DOHH2 (cell line): ENCODE results near the gene CD34.

Experiments
- H3F3A ChIP-seq: fragments of 200-600 bp; sonication (generic), shearing (Covaris generic); 2 replicates; pipeline ENCODE4 v1.6.0; 2016; ENCODE audit warnings: antibody characterized with exemption, mild to moderate bottlenecking; ENCODE audit not compliant: control insufficient read depth, insufficient read depth
- H3K27ac ChIP-seq: fragments of 200-600 bp; sonication (generic); 2 replicates; pipeline ENCODE4 v1.5.1; 2014; ENCODE audit warnings: low read depth, mild to moderate bottlenecking, low read length, moderate library complexity
- H3K27me3 ChIP-seq: fragments of 200-600 bp; sonication (generic); 2 replicates; pipeline ENCODE4 v1.6.1; 2014; ENCODE audit warnings: mild to moderate bottlenecking, low read length, mixed read lengths; ENCODE audit not compliant: control insufficient read depth
- H3K36me3 ChIP-seq: fragments of 200-600 bp; sonication (generic); 2 replicates; pipeline ENCODE4 v1.6.1; 2014; ENCODE audit warnings: mild to moderate bottlenecking, low read length, moderate library complexity, mixed read lengths; ENCODE audit not compliant: control insufficient read depth
- H3K4me1 ChIP-seq: fragments of 200-600 bp; sonication (generic); 2 replicates; pipeline ENCODE4 v1.6.1; 2014; ENCODE audit warnings: mild to moderate bottlenecking, low read length, mixed read lengths; ENCODE audit not compliant: control insufficient read depth
- H3K4me2 ChIP-seq: fragments of 200-600 bp; sonication (generic); 2 replicates; pipeline ENCODE4 v1.6.0; 2014; ENCODE audit warnings: mild to moderate bottlenecking, low read length, moderate library complexity
- H3K4me3 ChIP-seq: fragments of 200-600 bp; sonication (generic); 2 replicates; pipeline ENCODE4 v1.5.1; 2014; ENCODE audit warnings: mild to moderate bottlenecking, low read length, mixed read lengths
- H3K79me2 ChIP-seq: fragments of 200-600 bp; sonication (generic); 2 replicates; pipeline ENCODE4 v1.6.1; 2014; ENCODE audit warnings: mild to moderate bottlenecking, low read length, mixed read lengths; ENCODE audit not compliant: control insufficient read depth
- H3K9me2 ChIP-seq: fragments of 200-600 bp; sonication (generic); replicated peaks from 2 replicates; pipeline ENCODE4 v1.6.1; 2014; ENCODE audit warnings: mild to moderate bottlenecking, low read length, mixed read lengths; ENCODE audit not compliant: control insufficient read depth
- H3K9me3 ChIP-seq: fragments of 200-600 bp; sonication (generic); 2 replicates; pipeline ENCODE4 v1.6.1; 2014; ENCODE audit warnings: antibody characterized with exemption, low read length, mixed read lengths; ENCODE audit not compliant: control insufficient read depth, insufficient read depth
- H4K20me1 ChIP-seq: fragments of 200-600 bp; sonication (generic); 2 replicates; pipeline ENCODE4 v1.6.0; 2014; ENCODE audit warnings: low read depth, mild to moderate bottlenecking, antibody characterized with exemption, low read length, moderate library complexity; ENCODE audit not compliant: control insufficient read depth, insufficient read depth
- EZH2phosphoT487 ChIP-seq: fragments of 200-600 bp; sonication (generic); IDR thresholded peaks from 2 replicates; pipeline ENCODE4 v1.6.1; 2017; ENCODE audit warnings: borderline replicate concordance, mild to moderate bottlenecking, antibody characterized with exemption, low read length, moderate library complexity, mixed read lengths
- TF ChIP-seq, protein P1 (sequence below): fragments of 200-600 bp; sonication (generic); IDR thresholded peaks from one replicate; pipeline ENCODE4 v1.5.1; 2014; ENCODE audit warnings: antibody characterized with exemption, mild to moderate bottlenecking, low read depth, low read length; ENCODE audit not compliant: poor library complexity, severe bottlenecking

Gene CD34

DNA sequence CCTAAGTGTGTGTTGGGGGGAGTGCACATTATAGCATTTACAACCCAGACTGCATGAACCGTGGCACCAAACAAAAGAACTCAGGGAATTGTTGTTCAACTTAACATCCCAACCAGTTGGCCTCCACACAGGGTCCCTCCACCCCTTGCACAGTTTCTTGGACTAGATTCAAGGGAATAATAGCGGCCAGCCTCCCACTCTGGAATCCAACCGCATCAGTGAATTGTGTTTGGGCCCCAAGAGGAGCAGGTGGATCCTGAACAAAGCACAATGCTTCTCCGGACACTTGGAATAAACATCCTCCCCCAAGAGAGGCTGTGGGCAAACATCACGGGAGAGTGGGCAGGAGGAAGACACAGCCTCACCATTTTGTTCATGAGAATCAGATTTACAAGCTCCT, 18.2 kb downstream of the CD34 start:
- no peaks in the 10 kb centered on the region for H3K79me2 ChIP-seq
- no peaks in the 10 kb centered on the region for H3K9me3 ChIP-seq
- TF ChIP-seq, protein P1, sequence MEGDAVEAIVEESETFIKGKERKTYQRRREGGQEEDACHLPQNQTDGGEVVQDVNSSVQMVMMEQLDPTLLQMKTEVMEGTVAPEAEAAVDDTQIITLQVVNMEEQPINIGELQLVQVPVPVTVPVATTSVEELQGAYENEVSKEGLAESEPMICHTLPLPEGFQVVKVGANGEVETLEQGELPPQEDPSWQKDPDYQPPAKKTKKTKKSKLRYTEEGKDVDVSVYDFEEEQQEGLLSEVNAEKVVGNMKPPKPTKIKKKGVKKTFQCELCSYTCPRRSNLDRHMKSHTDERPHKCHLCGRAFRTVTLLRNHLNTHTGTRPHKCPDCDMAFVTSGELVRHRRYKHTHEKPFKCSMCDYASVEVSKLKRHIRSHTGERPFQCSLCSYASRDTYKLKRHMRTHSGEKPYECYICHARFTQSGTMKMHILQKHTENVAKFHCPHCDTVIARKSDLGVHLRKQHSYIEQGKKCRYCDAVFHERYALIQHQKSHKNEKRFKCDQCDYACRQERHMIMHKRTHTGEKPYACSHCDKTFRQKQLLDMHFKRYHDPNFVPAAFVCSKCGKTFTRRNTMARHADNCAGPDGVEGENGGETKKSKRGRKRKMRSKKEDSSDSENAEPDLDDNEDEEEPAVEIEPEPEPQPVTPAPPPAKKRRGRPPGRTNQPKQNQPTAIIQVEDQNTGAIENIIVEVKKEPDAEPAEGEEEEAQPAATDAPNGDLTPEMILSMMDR, result no peak
- no peak for TF ChIP-seq EZH2phosphoT487
- H3K4me1 ChIP-seq, result peaks cover 8% of the 10 kb centered on the region
- no peaks in the 10 kb centered on the region for H4K20me1 ChIP-seq
- H3F3A ChIP-seq, result no peaks in the 10 kb centered on the region
- 0 out of 2 replicates have a peak, but pooled peaks cover 10% of the 10 kb centered on the region for H3K27me3 ChIP-seq
- no peak overlapping the region for H3K27ac ChIP-seq
- no peak overlapping the region for H3K4me3 ChIP-seq
- no peak overlapping the region for H3K4me2 ChIP-seq
- H3K36me3 ChIP-seq, result no peaks in the 10 kb centered on the region
- no peaks in the 10 kb centered on the region for H3K9me2 ChIP-seq

DNA sequence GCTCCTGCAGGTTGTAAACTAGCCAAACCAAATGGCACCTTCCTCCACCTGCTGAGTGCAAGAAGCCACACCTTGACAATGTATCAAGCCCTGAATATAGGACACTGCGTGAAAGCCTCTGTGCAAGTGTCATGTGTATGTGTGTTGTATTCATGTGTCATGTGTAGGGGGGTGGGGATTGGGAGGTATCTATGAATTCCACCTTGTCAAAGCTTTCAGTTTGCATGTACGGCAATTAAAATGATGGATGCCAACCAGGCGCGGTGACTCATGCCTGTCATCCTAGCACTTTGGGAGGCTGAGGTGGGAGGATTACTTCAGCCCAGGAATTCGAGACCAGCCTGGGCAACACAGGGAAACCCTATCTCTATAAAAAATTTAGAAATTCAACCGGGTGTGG, 19.8 kb downstream of the CD34 start:
- no peaks in the 10 kb centered on the region for H4K20me1 ChIP-seq
- no peak overlapping the region for H3K4me2 ChIP-seq
- no peaks in the 10 kb centered on the region for H3K9me2 ChIP-seq
- no peak overlapping the region for H3K4me3 ChIP-seq
- H3K79me2 ChIP-seq, result no peaks in the 10 kb centered on the region
- no peaks in the 10 kb centered on the region for H3K9me3 ChIP-seq
- H3K36me3 ChIP-seq, result no peaks in the 10 kb centered on the region
- 0 out of 2 replicates have a peak, but pooled peaks cover 10% of the 10 kb centered on the region for H3K27me3 ChIP-seq
- H3K4me1 ChIP-seq, result peaks cover 11% of the 10 kb centered on the region
- H3F3A ChIP-seq, result no peaks in the 10 kb centered on the region
- TF ChIP-seq, protein P1, result no peak
- no peak for TF ChIP-seq EZH2phosphoT487
- no peak overlapping the region for H3K27ac ChIP-seq

DNA sequence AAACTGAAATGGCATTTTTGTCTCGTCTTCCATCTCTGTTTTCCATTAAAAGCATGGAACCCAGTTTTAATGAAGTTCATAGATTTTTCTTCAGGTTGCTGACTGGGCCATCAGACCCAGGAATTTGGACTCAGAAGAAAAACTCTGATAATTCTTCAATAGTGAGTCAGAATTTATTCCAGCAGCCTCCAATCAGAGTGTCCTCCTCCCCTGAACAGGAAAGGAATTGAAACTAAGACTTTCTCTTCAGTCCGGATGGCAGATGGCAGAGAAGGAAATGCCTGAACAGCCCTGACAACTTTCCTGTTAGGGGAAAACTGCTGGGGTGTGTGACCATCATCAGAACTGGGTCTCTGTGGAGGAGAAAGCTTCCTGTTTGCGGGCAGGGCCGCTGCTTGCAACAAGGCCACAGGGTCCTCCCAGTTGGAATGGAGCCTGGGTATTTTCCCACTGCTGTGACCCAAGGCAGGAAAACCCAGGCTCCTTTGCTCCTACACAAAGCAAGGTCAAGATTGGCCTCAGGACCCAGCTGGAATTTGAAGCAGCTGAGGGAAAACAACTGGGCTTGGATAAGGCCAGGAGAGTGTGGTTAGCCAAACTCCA, 20.7 kb downstream of the CD34 start:
- Histone ChIP-seq H3K36me3 (no peaks in the 10 kb centered on the region), H3F3A (no peaks in the 10 kb centered on the region), H3K79me2 (no peaks in the 10 kb centered on the region), H3K27me3 (0 out of 2 replicates have a peak, but pooled peaks cover 7% of the 10 kb centered on the region), H3K4me3 (no peak overlapping the region), H3K4me2 (no peak overlapping the region), H3K4me1 (peaks cover 11% of the 10 kb centered on the region), H4K20me1 (no peaks in the 10 kb centered on the region), H3K9me2 (no peaks in the 10 kb centered on the region), H3K9me3 (no peaks in the 10 kb centered on the region), H3K27ac (no peak overlapping the region)
- TF ChIP-seq EZH2phosphoT487, result no peak
- TF ChIP-seq, protein P1, result no peak
